K562 (cell line): ENCODE results near the gene WIPF3. TPM values are rescaled to one million over a fixed set of nuclear protein-coding genes. Genes with fewer than 3 reads are reported as not detected.
A peak's percentile ranks its signal among the peaks of the same experiment; 100 is the strongest.

ENCODE experiments used
- ARHGAP35 ChIP-seq: fragments of 450-650 bp; IDR thresholded peaks from 2 replicates; pipeline ENCODE4 v1.6.1; 2018; ENCODE audit not compliant: partially characterized antibody
- ARID1B ChIP-seq: fragments of 450-650 bp; IDR thresholded peaks from 2 replicates; pipeline ENCODE4 v1.6.1; 2016; ENCODE audit warnings: antibody characterized with exemption, mild to moderate bottlenecking, inconsistent platforms
- CBX3 ChIP-seq, 2 experiments: IDR thresholded peaks; 1 replicate in 1 of 2; 2 replicates in 1 of 2; pipeline ENCODE4 v1.6.1; 2012; ENCODE audit warnings: inconsistent platforms in 2 of 2, low read length in 2 of 2, borderline replicate concordance in 1 of 2, control low read depth in 1 of 2
- CHD1 ChIP-seq: fragments of 200-600 bp; sonication (generic); IDR thresholded peaks from one replicate; pipeline ENCODE4 v1.6.1; 2012; ENCODE audit warnings: mild to moderate bottlenecking, moderate library complexity, low read length, inconsistent platforms
- ETS2 ChIP-seq: IDR thresholded peaks from 2 replicates; pipeline ENCODE4 v1.6.1; 2016; ENCODE audit warnings: borderline replicate concordance, missing genetic modification characterization, mild to moderate bottlenecking, moderate library complexity, missing compliant biosample characterization; ENCODE audit not compliant: poor library complexity, severe bottlenecking
- GATA2 ChIP-seq: sonication (generic); formaldehyde crosslinking; IDR thresholded peaks from 2 replicates; pipeline ENCODE4 v1.4.0; 2020; ENCODE audit warnings: mild to moderate bottlenecking, missing genetic modification reagents
- GTF2E2 ChIP-seq: fragments of 200-800 bp; sonication (Bioruptor generic); IDR thresholded peaks from 2 replicates; pipeline ENCODE4 v1.6.1; 2016; ENCODE audit warnings: missing genetic modification characterization, missing compliant biosample characterization
- HEY1 ChIP-seq: fragments of 250-450 bp; sonication (Bioruptor Pico); IDR thresholded peaks from 2 replicates; pipeline ENCODE4 v1.5.0; 2020; ENCODE audit warnings: mild to moderate bottlenecking, moderate library complexity, borderline replicate concordance
- L3MBTL2 ChIP-seq: fragments of 450-650 bp; IDR thresholded peaks from 2 replicates; pipeline ENCODE4 v1.6.1; 2016; ENCODE audit warnings: mild to moderate bottlenecking, moderate library complexity
- MEF2A ChIP-seq: IDR thresholded peaks from 2 replicates; pipeline ENCODE4 v1.6.1; 2011; ENCODE audit warnings: low read depth, mild to moderate bottlenecking, low read length, moderate library complexity; ENCODE audit not compliant: control insufficient read depth
- NCOR1 ChIP-seq: fragments of 450-650 bp; IDR thresholded peaks from 2 replicates; pipeline ENCODE4 v1.6.1; 2016; ENCODE audit warnings: mild to moderate bottlenecking, moderate library complexity
- NR1H2 ChIP-seq: sonication (generic); formaldehyde crosslinking; IDR thresholded peaks from 2 replicates; pipeline ENCODE4 v1.4.0; 2020; ENCODE audit warnings: mild to moderate bottlenecking, missing genetic modification reagents
- RBM39 ChIP-seq: fragments of 200-400 bp; formaldehyde crosslinking; optimal IDR thresholded peaks from 2 replicates; pipeline ENCODE3; 2018; ENCODE audit warnings: low read depth, low read length
- SIN3B ChIP-seq: fragments of 450-650 bp; IDR thresholded peaks from 2 replicates; pipeline ENCODE4 v1.6.1; 2017; ENCODE audit warnings: low read depth, mild to moderate bottlenecking, moderate library complexity
- SLC30A9 ChIP-seq: fragments of 250-450 bp; sonication (Bioruptor Pico); IDR thresholded peaks from 2 replicates; pipeline ENCODE4 v1.8.0; 2022; ENCODE audit warnings: mild to moderate bottlenecking, moderate library complexity
- SMARCA4 ChIP-seq: fragments of 450-650 bp; IDR thresholded peaks from 2 replicates; pipeline ENCODE4 v1.6.1; 2016
- TCF7L2 ChIP-seq: fragments of 150-350 bp; IDR thresholded peaks from 2 replicates; pipeline ENCODE4 v1.6.1; 2016; ENCODE audit warnings: low read depth, mild to moderate bottlenecking, low read length, moderate library complexity
- TEAD4 ChIP-seq, 2 experiments: sonication (generic) in 1 of 2; formaldehyde crosslinking in 1 of 2; IDR thresholded peaks; 2 replicates each; pipeline versions ENCODE4 v1.6.1 to v1.8.0; 2012 to 2022; ENCODE audit warnings: borderline replicate concordance in 1 of 2, inconsistent platforms in 1 of 2, low read length in 1 of 2, mild to moderate bottlenecking in 1 of 2, missing genetic modification reagents in 1 of 2
- TRIM24 ChIP-seq, 2 experiments: fragments of 450-650 bp; IDR thresholded peaks; 2 replicates each; pipeline ENCODE4 v1.6.1; 2016
- UBTF ChIP-seq, 2 experiments: IDR thresholded peaks; 2 replicates each; pipeline ENCODE4 v1.6.1; 2012; ENCODE audit warnings: improper control_type of control experiment in 2 of 2, low read depth in 2 of 2, low read length in 2 of 2, borderline replicate concordance in 1 of 2
- ZBTB9 ChIP-seq: fragments of 450-650 bp; formaldehyde crosslinking; IDR thresholded peaks from 2 replicates; pipeline ENCODE4 v1.4.0; 2020; ENCODE audit warnings: mild to moderate bottlenecking, moderate library complexity
- ZNF316 ChIP-seq: fragments of 450-650 bp; IDR thresholded peaks from 2 replicates; pipeline ENCODE4 v1.6.1; 2016
- ZNF324 ChIP-seq: fragments of 250-450 bp; sonication (Bioruptor Pico); IDR thresholded peaks from 2 replicates; pipeline ENCODE4 v1.4.0; 2020; ENCODE audit warnings: mild to moderate bottlenecking
- polyA plus RNA-seq, 8 experiments: library from polyadenylated mRNA; depleted of rRNA in 4 of 8; stranded (reverse) in 5 of 8; unstranded in 3 of 8; fragments of >200 nt; fragmentation: Nextera tagmentation in 2 of 8; fragmentation: Illumina TruSeq in 1 of 8; extraction: Ambion mirVana in 2 of 8; extraction: Trizol in 1 of 8; gene quantifications; 2 replicates each; pipeline versions ENCODE4 v1.2.1 to v1.2.3, GENCODE V29; 2011 to 2014; ENCODE audit warnings: inconsistent platforms in 1 of 8, missing spikeins in 1 of 8
- total RNA-seq, 7 experiments: library from RNA; depleted of rRNA in 6 of 7; stranded (reverse); fragments of >200 nt in 6 of 7; fragmentation: Illumina TruSeq in 2 of 7; extraction: Trizol in 2 of 7; gene quantifications; 2 replicates each; pipeline versions ENCODE4 v1.2.1 to v1.2.3, GENCODE V29; 2011 to 2021; ENCODE audit warnings: low replicate concordance in 1 of 7
- TF ChIP-seq, protein P1 (sequence below): sonication (generic); formaldehyde crosslinking; IDR thresholded peaks from 2 replicates; pipeline ENCODE4 v1.5.0; 2020; ENCODE audit warnings: missing genetic modification reagents
- TF ChIP-seq, protein P2 (sequence below): conservative IDR thresholded peaks from 2 replicates; pipeline ENCODE4 v1.6.1; 2011; ENCODE audit warnings: low read depth, mild to moderate bottlenecking, low read length; ENCODE audit not compliant: control insufficient read depth

Gene WIPF3
- total and polyA plus RNA-seq, 9 of the 15 experiments (the other 6 are each of a cell fraction or from before 2014, with no cell fraction given): 0.18 to 3.2 (median 1.7) TPM

- TF ChIP-seq SIN3B (no peak), RBM39 (no peak), GTF2E2 (no peak), CHD1 (no peak), ZNF316 (peak; percentile 88), HEY1 (CRISPR knock-in tag) (no peak), NCOR1 (peak; percentile 63), L3MBTL2 (peak; percentile 41; the same call in 1 of the 2 replicates), ARID1B (peak; percentile 75), UBTF (IDR thresholded peaks at IDR 0.05; ENCODE audit: borderline replicate concordance in 1 of 2, low read depth in 2 of 2, low read length in 2 of 2) (no peak), TRIM24 (IDR thresholded peaks at IDR 0.05) (peak; percentile 86 to 89), SLC30A9 (CRISPR knock-in tag) (no peak), ARHGAP35 (no peak), ETS2 (no peak), TCF7L2 (no peak), NR1H2 (CRISPR knock-in tag) (no peak), ZNF324 (CRISPR knock-in tag) (no peak), MEF2A (0 out of 2 replicates have a peak, but pooled peaks have one; percentile 19), SMARCA4 (0 out of 2 replicates have a peak, but pooled peaks have one; percentile 17), CBX3 (IDR thresholded peaks at IDR 0.05; ENCODE audit: borderline replicate concordance in 1 of 2, low read length in 2 of 2) (peak in 1 of 2 experiments; percentile 83; a peak in 1 of 3 replicates), GATA2 (peak; percentile 70; the same call in 1 of the 2 replicates), TEAD4 (IDR thresholded peaks at IDR 0.05; ENCODE audit: low read length) (peak; percentile 71), TEAD4 (CRISPR knock-in tag; IDR thresholded peaks at IDR 0.05; ENCODE audit: borderline replicate concordance) (no peak), ZBTB9 (CRISPR knock-in tag) (no peak)
- TF ChIP-seq, protein P1, sequence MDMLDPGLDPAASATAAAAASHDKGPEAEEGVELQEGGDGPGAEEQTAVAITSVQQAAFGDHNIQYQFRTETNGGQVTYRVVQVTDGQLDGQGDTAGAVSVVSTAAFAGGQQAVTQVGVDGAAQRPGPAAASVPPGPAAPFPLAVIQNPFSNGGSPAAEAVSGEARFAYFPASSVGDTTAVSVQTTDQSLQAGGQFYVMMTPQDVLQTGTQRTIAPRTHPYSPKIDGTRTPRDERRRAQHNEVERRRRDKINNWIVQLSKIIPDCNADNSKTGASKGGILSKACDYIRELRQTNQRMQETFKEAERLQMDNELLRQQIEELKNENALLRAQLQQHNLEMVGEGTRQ (CRISPR knock-in tag): peak; percentile 77
- TF ChIP-seq, protein P2, sequence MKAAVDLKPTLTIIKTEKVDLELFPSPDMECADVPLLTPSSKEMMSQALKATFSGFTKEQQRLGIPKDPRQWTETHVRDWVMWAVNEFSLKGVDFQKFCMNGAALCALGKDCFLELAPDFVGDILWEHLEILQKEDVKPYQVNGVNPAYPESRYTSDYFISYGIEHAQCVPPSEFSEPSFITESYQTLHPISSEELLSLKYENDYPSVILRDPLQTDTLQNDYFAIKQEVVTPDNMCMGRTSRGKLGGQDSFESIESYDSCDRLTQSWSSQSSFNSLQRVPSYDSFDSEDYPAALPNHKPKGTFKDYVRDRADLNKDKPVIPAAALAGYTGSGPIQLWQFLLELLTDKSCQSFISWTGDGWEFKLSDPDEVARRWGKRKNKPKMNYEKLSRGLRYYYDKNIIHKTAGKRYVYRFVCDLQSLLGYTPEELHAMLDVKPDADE: no peak
Observed at GRCh38 chr7:29891766-29892165, 85.5 kb downstream of the WIPF3 start (continued).
